ENCODE measurements around the gene SCG3.

The SCG3 gene

GRCh38 chr15:51756482-51756881 is 75.2 kb downstream of the SCG3 start:
- peaks cover 0 to 51% of the 10 kb centered on the region in 2 experiments for H3K27me3 ChIP-seq (ENCODE audit: control insufficient read depth in 1 of 2, insufficient read depth in 1 of 2, low read length in 2 of 2)
- H2AFZ ChIP-seq (ENCODE audit: low read depth, low read length), result no peak overlapping the region
- no peak overlapping the region for H2BK120ac ChIP-seq (ENCODE audit: low read depth, low read length)
- H2AK5ac ChIP-seq (ENCODE audit: low read length, severe bottlenecking), result no peak overlapping the region
- no peak overlapping the region for H3K27ac ChIP-seq (ENCODE audit: low read length, poor library complexity, severe bottlenecking)
- no peak overlapping the region for H2BK15ac ChIP-seq (ENCODE audit: low read depth, poor library complexity, severe bottlenecking)
- no peak for DNase-seq
- H3K4me2 ChIP-seq (ENCODE audit: low read length, poor library complexity, severe bottlenecking), result no peak overlapping the region
- H3K36me3 ChIP-seq (ENCODE audit: control insufficient read depth in 1 of 2, insufficient read depth in 2 of 2, low read depth in 1 of 2, low read length in 2 of 2), result no peaks in the 10 kb centered on the region
- H2BK12ac ChIP-seq (ENCODE audit: low read length in 2 of 2), result peak overlapping the region in 1 of 2 experiments; percentile 24
- H3K4ac ChIP-seq (ENCODE audit: low read depth in 1 of 2, low read length in 2 of 2), result no peak overlapping the region
- no peaks in the 10 kb centered on the region for H3K79me1 ChIP-seq (replicated peaks; ENCODE audit: low read length, poor library complexity, severe bottlenecking)
- no peak overlapping the region for H2BK5ac ChIP-seq (ENCODE audit: low read depth, low read length, poor library complexity, severe bottlenecking)
- no peak overlapping the region for H4K8ac ChIP-seq (ENCODE audit: low read length)
- no peak overlapping the region for H4K91ac ChIP-seq (ENCODE audit: low read length)
- H3K9ac ChIP-seq (ENCODE audit: low read length), result no peak overlapping the region
- H3K14ac ChIP-seq (ENCODE audit: low read length in 2 of 2), result no peak overlapping the region
- no peaks in the 10 kb centered on the region for H3K9me3 ChIP-seq (ENCODE audit: control insufficient read depth, low read length)
- 94% methylated on average over 1 of the region's 4 CpGs for WGBS
- peaks cover 3% of the 10 kb centered on the region for H3K4me1 ChIP-seq (ENCODE audit: control insufficient read depth, insufficient read depth, low read depth, low read length)
- no peak overlapping the region for H3K18ac ChIP-seq (ENCODE audit: low read depth in 1 of 2, low read length in 2 of 2)
- no peak overlapping the region for H3K4me3 ChIP-seq (ENCODE audit: insufficient read depth in 1 of 2, low read depth in 1 of 2, low read length in 2 of 2)
- no peak overlapping the region for H3K23ac ChIP-seq (ENCODE audit: low read length in 2 of 2)

GRCh38 chr15:51757450-51757849 is 76.1 kb downstream of the SCG3 start:
- H3K23ac ChIP-seq (ENCODE audit: low read length in 2 of 2), result no peak overlapping the region
- H3K4me2 ChIP-seq (ENCODE audit: low read length, poor library complexity, severe bottlenecking), result no peak overlapping the region
- no peak overlapping the region for H2BK5ac ChIP-seq (ENCODE audit: low read depth, low read length, poor library complexity, severe bottlenecking)
- no peak overlapping the region for H2BK120ac ChIP-seq (ENCODE audit: low read depth, low read length)
- H3K14ac ChIP-seq (ENCODE audit: low read length in 2 of 2), result no peak overlapping the region
- no peaks in the 10 kb centered on the region for H3K79me1 ChIP-seq (replicated peaks; ENCODE audit: low read length, poor library complexity, severe bottlenecking)
- DNase-seq, result no peak
- peak overlapping the region; percentile 46 to 56 for H3K18ac ChIP-seq (ENCODE audit: low read depth in 1 of 2, low read length in 2 of 2)
- H3K4me1 ChIP-seq (ENCODE audit: control insufficient read depth, insufficient read depth, low read depth, low read length), result no peaks in the 10 kb centered on the region
- no peaks in the 10 kb centered on the region for H3K9me3 ChIP-seq (ENCODE audit: control insufficient read depth, low read length)
- H4K91ac ChIP-seq (ENCODE audit: low read length), result no peak overlapping the region
- H2AK5ac ChIP-seq (ENCODE audit: low read length, severe bottlenecking), result no peak overlapping the region
- peaks cover 0 to 51% of the 10 kb centered on the region in 2 experiments for H3K27me3 ChIP-seq (ENCODE audit: control insufficient read depth in 1 of 2, insufficient read depth in 1 of 2, low read length in 2 of 2)
- H2BK15ac ChIP-seq (ENCODE audit: low read depth, poor library complexity, severe bottlenecking), result no peak overlapping the region
- 79% methylated on average over 2 of the region's 2 CpGs for WGBS
- no peak overlapping the region for H3K4ac ChIP-seq (ENCODE audit: low read depth in 1 of 2, low read length in 2 of 2)
- no peak overlapping the region for H3K9ac ChIP-seq (ENCODE audit: low read length)
- no peaks in the 10 kb centered on the region for H3K36me3 ChIP-seq (ENCODE audit: control insufficient read depth in 1 of 2, insufficient read depth in 2 of 2, low read depth in 1 of 2, low read length in 2 of 2)
- H2AFZ ChIP-seq (ENCODE audit: low read depth, low read length), result no peak overlapping the region
- H4K8ac ChIP-seq (ENCODE audit: low read length), result no peak overlapping the region
- H3K27ac ChIP-seq (ENCODE audit: low read length, poor library complexity, severe bottlenecking), result no peak overlapping the region
- H2BK12ac ChIP-seq (ENCODE audit: low read length in 2 of 2), result peak overlapping the region in 1 of 2 experiments; percentile 52
- H3K4me3 ChIP-seq (ENCODE audit: insufficient read depth in 1 of 2, low read depth in 1 of 2, low read length in 2 of 2), result no peak overlapping the region

- no peak overlapping the region for H3K23ac ChIP-seq (ENCODE audit: low read length in 2 of 2)
- no peak overlapping the region for H2AK5ac ChIP-seq (ENCODE audit: low read length, severe bottlenecking)
- no peak overlapping the region for H2BK120ac ChIP-seq (ENCODE audit: low read depth, low read length)
- DNase-seq, result peak; percentile 78
- no peaks in the 10 kb centered on the region for H3K79me1 ChIP-seq (replicated peaks; ENCODE audit: low read length, poor library complexity, severe bottlenecking)
- H3K27me3 ChIP-seq (ENCODE audit: control insufficient read depth in 1 of 2, insufficient read depth in 1 of 2, low read length in 2 of 2), result peaks cover 0 to 40% of the 10 kb centered on the region in 2 experiments
- H4K91ac ChIP-seq (ENCODE audit: low read length), result no peak overlapping the region
- H3K9me3 ChIP-seq (ENCODE audit: control insufficient read depth, low read length), result no peaks in the 10 kb centered on the region
- H3K14ac ChIP-seq (ENCODE audit: low read length in 2 of 2), result peak overlapping the region in 1 of 2 experiments; percentile 28
- peak overlapping the region; percentile 53 for H2AFZ ChIP-seq (ENCODE audit: low read depth, low read length)
- H4K8ac ChIP-seq (ENCODE audit: low read length), result no peak overlapping the region
- H2BK15ac ChIP-seq (ENCODE audit: low read depth, poor library complexity, severe bottlenecking), result no peak overlapping the region
- H3K4me1 ChIP-seq (ENCODE audit: control insufficient read depth, insufficient read depth, low read depth, low read length), result no peaks in the 10 kb centered on the region
- no peak overlapping the region for H3K4ac ChIP-seq (ENCODE audit: low read depth in 1 of 2, low read length in 2 of 2)
- no peak overlapping the region for H3K27ac ChIP-seq (ENCODE audit: low read length, poor library complexity, severe bottlenecking)
- no peak overlapping the region for H2BK5ac ChIP-seq (ENCODE audit: low read depth, low read length, poor library complexity, severe bottlenecking)
- H3K36me3 ChIP-seq (ENCODE audit: control insufficient read depth in 1 of 2, insufficient read depth in 2 of 2, low read depth in 1 of 2, low read length in 2 of 2), result no peaks in the 10 kb centered on the region
- peak overlapping the region in 1 of 2 experiments; percentile 23 for H2BK12ac ChIP-seq (ENCODE audit: low read length in 2 of 2)
- H3K4me2 ChIP-seq (ENCODE audit: low read length, poor library complexity, severe bottlenecking), result no peak overlapping the region
- 37% methylated on average over 1 of the region's 1 CpG for WGBS
- peak overlapping the region in 1 of 2 experiments; percentile 29 for H3K18ac ChIP-seq (ENCODE audit: low read depth in 1 of 2, low read length in 2 of 2)
- peak overlapping the region; percentile 47 for H3K9ac ChIP-seq (ENCODE audit: low read length)
- H3K4me3 ChIP-seq (ENCODE audit: insufficient read depth in 1 of 2, low read depth in 1 of 2, low read length in 2 of 2), result peak overlapping the region in 1 of 2 experiments; percentile 44
These were observed 77.3 kb downstream of the SCG3 start for GRCh38 chr15:51758645-51759044.

- Histone ChIP-seq H2AFZ (ENCODE audit: low read depth, low read length) (no peak overlapping the region), H3K9me3 (ENCODE audit: control insufficient read depth, low read length) (no peaks in the 10 kb centered on the region), H3K4ac (ENCODE audit: low read depth in 1 of 2, low read length in 2 of 2) (no peak overlapping the region), H3K4me3 (ENCODE audit: insufficient read depth in 1 of 2, low read depth in 1 of 2, low read length in 2 of 2) (no peak overlapping the region), H3K4me1 (ENCODE audit: control insufficient read depth, insufficient read depth, low read depth, low read length) (no peaks in the 10 kb centered on the region), H2BK12ac (ENCODE audit: low read length in 2 of 2) (no peak overlapping the region), H3K36me3 (ENCODE audit: control insufficient read depth in 1 of 2, insufficient read depth in 2 of 2, low read depth in 1 of 2, low read length in 2 of 2) (no peaks in the 10 kb centered on the region), H3K27me3 (ENCODE audit: control insufficient read depth in 1 of 2, insufficient read depth in 1 of 2, low read length in 2 of 2) (peaks cover 0 to 34% of the 10 kb centered on the region in 2 experiments), H2BK5ac (ENCODE audit: low read depth, low read length, poor library complexity, severe bottlenecking) (no peak overlapping the region), H2BK120ac (ENCODE audit: low read depth, low read length) (no peak overlapping the region), H4K8ac (ENCODE audit: low read length) (peak overlapping the region; percentile 19), H4K91ac (ENCODE audit: low read length) (peak overlapping the region; percentile 34), H3K23ac (ENCODE audit: low read length in 2 of 2) (no peak overlapping the region), H3K4me2 (ENCODE audit: low read length, poor library complexity, severe bottlenecking) (no peak overlapping the region), H3K27ac (ENCODE audit: low read length, poor library complexity, severe bottlenecking) (no peak overlapping the region), H3K14ac (ENCODE audit: low read length in 2 of 2) (no peak overlapping the region), H3K18ac (ENCODE audit: low read depth in 1 of 2, low read length in 2 of 2) (peak overlapping the region in 1 of 2 experiments; percentile 75), H2BK15ac (ENCODE audit: low read depth, poor library complexity, severe bottlenecking) (no peak overlapping the region), H3K9ac (ENCODE audit: low read length) (no peak overlapping the region), H3K79me1 (replicated peaks; ENCODE audit: low read length, poor library complexity, severe bottlenecking) (no peaks in the 10 kb centered on the region), H2AK5ac (ENCODE audit: low read length, severe bottlenecking) (no peak overlapping the region)
- DNase-seq, result peak; percentile 95
- WGBS, result 30% methylated on average over 2 of the region's 3 CpGs
These were observed 78.3 kb downstream of the SCG3 start for GRCh38 chr15:51759557-51760070.

Measured in mesenchymal stem cell (in vitro differentiated cells and primary cell).